CD4-positive, alpha-beta T cell (primary cell): ENCODE results near the gene FAM53B. TPM values are rescaled to one million over a fixed set of nuclear protein-coding genes. Genes with fewer than 3 reads are reported as not detected.

ENCODE experiments used
- ATAC-seq: fragments of 200-7000 bp; cut with Tn5 transposase; one replicate; pipeline ENCODE4 v1.10.0; 2022; ENCODE audit warnings: mild to moderate bottlenecking; ENCODE audit not compliant: poor library complexity
- CTCF ChIA-PET: fragments of 350-600 bp; sonication (Branson Sonifier 250); formaldehyde crosslinking; loops from one replicate; lab custom pipeline; 2021; ENCODE audit warnings: antibody characterized with exemption, inconsistent platforms; lab: Charles Lee
- POLR2A ChIA-PET: fragments of 350-600 bp; sonication (Branson Sonifier 250); formaldehyde crosslinking; loops from one replicate; lab custom pipeline; 2021; ENCODE audit warnings: antibody characterized with exemption, inconsistent platforms; lab: Charles Lee
- DNase-seq, 14 experiments: peaks; one replicate each; pipeline ENCODE4 v3.0.0-alpha.2; 2013 to 2020; ENCODE audit warnings: mixed read lengths in 2 of 14
- H3K27ac ChIP-seq, 2 donors: one replicate each; pipeline versions ENCODE4 v1.5.1 to v1.7.0; 2013; ENCODE audit warnings: low read length in 2 of 2, low read depth in 1 of 2, mild to moderate bottlenecking in 1 of 2
- H3K27me3 ChIP-seq, 2 experiments: 1 replicate in 1 of 2; 2 replicates in 1 of 2; pipeline versions ENCODE4 v1.6.1 to v1.7.0; 2013; ENCODE audit warnings: low read length in 2 of 2, control low read depth in 1 of 2, mild to moderate bottlenecking in 1 of 2, moderate library complexity in 1 of 2; ENCODE audit not compliant: insufficient read depth in 2 of 2, control insufficient read depth in 1 of 2
- H3K36me3 ChIP-seq: one replicate; pipeline ENCODE4 v1.6.1; 2013; ENCODE audit warnings: low read length, control low read depth; ENCODE audit not compliant: insufficient read depth
- H3K4me1 ChIP-seq: one replicate; pipeline ENCODE4 v1.6.1; 2013; ENCODE audit warnings: low read length, control low read depth; ENCODE audit not compliant: insufficient read depth
- H3K4me3 ChIP-seq: one replicate; pipeline ENCODE4 v1.5.1; 2013; ENCODE audit warnings: mild to moderate bottlenecking, low read length, moderate library complexity
- H3K9me3 ChIP-seq, 2 experiments: 1 replicate in 1 of 2; 2 replicates in 1 of 2; pipeline versions ENCODE4 v1.6.1 to v1.7.0; 2013; ENCODE audit warnings: low read length in 2 of 2, mild to moderate bottlenecking in 2 of 2, control low read depth in 1 of 2, moderate library complexity in 1 of 2; ENCODE audit not compliant: control insufficient read depth in 1 of 2, insufficient read depth in 1 of 2
- H3K27ac Mint-ChIP-seq: one replicate; pipeline ENCODE4 v1.8.0; 2020; ENCODE audit warnings: mixed read lengths
- H3K27me3 Mint-ChIP-seq: one replicate; pipeline ENCODE4 v1.8.0; 2021; ENCODE audit warnings: mixed read lengths
- H3K36me3 Mint-ChIP-seq: one replicate; pipeline ENCODE4 v1.8.0; 2021; ENCODE audit warnings: low read depth, mixed read lengths
- H3K4me1 Mint-ChIP-seq: one replicate; pipeline ENCODE4 v1.8.0; 2021; ENCODE audit warnings: low read depth, mixed read lengths
- H3K4me3 Mint-ChIP-seq: one replicate; pipeline ENCODE4 v1.8.0; 2020; ENCODE audit warnings: mild to moderate bottlenecking, mixed read lengths
- H3K9me3 Mint-ChIP-seq: one replicate; pipeline ENCODE4 v1.8.0; 2020; ENCODE audit warnings: mixed read lengths
- intact Hi-C, 2 experiments: fragments of 100-400 bp; cut with DNase I in 1 of 2; cut with micrococcal nuclease in 1 of 2; formaldehyde crosslinking; loops; one replicate each; pipeline versions ENCODE4 v1.15.1 to v1.9.0; 2023 to 2025; cut with DNase I, micrococcal nuclease
- total RNA-seq, 174 experiments: library from RNA in 2 of 174; stranded (reverse) in 2 of 174; gene quantifications; one replicate each; pipeline ENCODE4 v1.2.3 and lab custom pipeline; 2021 to 2026
- TF ChIP-seq, protein P1 (sequence below): fragments of 200-600 bp; IDR thresholded peaks from one replicate; pipeline ENCODE4 v1.8.0; 2022; ENCODE audit warnings: antibody characterized with exemption, mild to moderate bottlenecking

FAM53B gene
- total RNA-seq, 2 experiments from 2014 or later: 32.9 to 33.6 TPM

DNA sequence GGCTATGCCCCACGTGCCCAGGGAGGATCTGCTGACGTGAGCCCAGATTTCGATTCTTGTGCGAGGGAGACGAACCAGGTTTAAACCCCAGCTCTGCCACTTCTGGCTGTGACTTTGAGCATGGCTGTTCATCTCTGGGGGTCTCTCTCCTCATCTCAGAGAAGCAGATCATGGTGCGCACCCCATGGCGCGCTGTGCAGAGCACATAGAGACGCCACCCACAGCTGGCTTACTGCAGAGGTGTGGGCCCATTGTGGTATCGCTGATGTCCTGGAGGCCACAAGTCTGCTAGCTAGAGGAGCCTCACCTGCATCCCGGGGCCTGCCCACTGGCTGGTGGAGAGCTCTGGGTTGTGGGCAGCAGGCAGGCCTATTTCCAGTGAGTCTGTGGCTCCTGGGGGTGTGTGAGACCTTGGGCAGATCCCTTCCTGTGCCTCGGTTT is 142.0 kb downstream of the FAM53B start:
- Histone ChIP-seq H3K27ac (no peak overlapping the region), H3K4me1 (peaks cover 4% of the 10 kb centered on the region), H3K9me3 (peaks cover 0 to 5% of the 10 kb centered on the region in 2 experiments), H3K27me3 (no peaks in the 10 kb centered on the region), H3K36me3 (no peaks in the 10 kb centered on the region), H3K4me3 (no peak overlapping the region)
- ATAC-seq (no peak), DNase-seq (no peak)
- no peaks in the 10 kb centered on the region for H3K27me3 Mint-ChIP-seq
- no peak overlapping the region for H3K27ac Mint-ChIP-seq
- intact Hi-C loops: no loop called here
- no peaks in the 10 kb centered on the region for H3K4me1 Mint-ChIP-seq
- ChIA-PET CTCF (no interaction called here), POLR2A (no interaction called here)
- H3K9me3 Mint-ChIP-seq: no peaks in the 10 kb centered on the region
- no peak overlapping the region for H3K4me3 Mint-ChIP-seq
- TF ChIP-seq, protein P1, sequence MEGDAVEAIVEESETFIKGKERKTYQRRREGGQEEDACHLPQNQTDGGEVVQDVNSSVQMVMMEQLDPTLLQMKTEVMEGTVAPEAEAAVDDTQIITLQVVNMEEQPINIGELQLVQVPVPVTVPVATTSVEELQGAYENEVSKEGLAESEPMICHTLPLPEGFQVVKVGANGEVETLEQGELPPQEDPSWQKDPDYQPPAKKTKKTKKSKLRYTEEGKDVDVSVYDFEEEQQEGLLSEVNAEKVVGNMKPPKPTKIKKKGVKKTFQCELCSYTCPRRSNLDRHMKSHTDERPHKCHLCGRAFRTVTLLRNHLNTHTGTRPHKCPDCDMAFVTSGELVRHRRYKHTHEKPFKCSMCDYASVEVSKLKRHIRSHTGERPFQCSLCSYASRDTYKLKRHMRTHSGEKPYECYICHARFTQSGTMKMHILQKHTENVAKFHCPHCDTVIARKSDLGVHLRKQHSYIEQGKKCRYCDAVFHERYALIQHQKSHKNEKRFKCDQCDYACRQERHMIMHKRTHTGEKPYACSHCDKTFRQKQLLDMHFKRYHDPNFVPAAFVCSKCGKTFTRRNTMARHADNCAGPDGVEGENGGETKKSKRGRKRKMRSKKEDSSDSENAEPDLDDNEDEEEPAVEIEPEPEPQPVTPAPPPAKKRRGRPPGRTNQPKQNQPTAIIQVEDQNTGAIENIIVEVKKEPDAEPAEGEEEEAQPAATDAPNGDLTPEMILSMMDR: no peak
- no peaks in the 10 kb centered on the region for H3K36me3 Mint-ChIP-seq

DNA sequence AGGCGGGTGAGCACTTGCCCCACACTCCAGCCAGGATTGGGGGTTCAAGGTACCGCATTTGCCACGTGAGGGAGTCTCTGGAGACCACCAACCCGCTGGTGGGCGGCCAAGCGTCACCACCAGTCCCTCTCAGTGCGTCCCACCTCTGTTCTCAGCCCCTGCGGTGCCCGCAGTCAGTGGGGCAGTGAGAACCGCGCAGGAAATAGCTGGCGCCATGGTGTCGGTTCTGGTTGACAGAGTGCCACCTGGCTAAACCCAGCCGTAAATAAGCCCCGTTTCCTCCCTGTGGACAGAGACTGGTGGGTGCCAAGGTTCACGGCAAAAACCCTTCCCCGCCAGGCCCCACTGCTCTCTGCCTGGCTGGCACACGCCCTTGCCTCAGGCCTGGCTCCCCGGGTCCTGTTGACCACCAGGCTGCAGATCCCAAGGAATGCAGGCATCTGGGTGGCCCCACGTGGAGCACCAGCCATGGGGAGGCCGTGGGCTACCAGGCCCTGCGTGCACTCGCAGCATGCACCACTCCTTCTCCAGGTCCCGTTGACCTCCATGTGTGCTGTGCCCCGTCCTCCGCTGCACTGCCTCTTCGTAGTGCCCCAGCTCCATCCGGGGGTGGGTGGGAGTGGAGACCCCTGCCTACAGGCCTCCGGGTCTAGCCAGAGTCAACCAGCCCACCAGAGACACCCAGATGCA is 142.6 kb downstream of the FAM53B start:
- no peak overlapping the region for H3K27ac Mint-ChIP-seq
- TF ChIP-seq, protein P1: no peak
- Histone ChIP-seq H3K27me3 (no peaks in the 10 kb centered on the region), H3K4me1 (peaks cover 4% of the 10 kb centered on the region), H3K36me3 (no peaks in the 10 kb centered on the region), H3K9me3 (peaks cover 0 to 5% of the 10 kb centered on the region in 2 experiments), H3K4me3 (no peak overlapping the region), H3K27ac (no peak overlapping the region)
- POLR2A ChIA-PET: no interaction called here
- intact Hi-C loops: no loop called here
- ATAC-seq (no peak), DNase-seq (no peak)
- H3K36me3 Mint-ChIP-seq: no peaks in the 10 kb centered on the region
- H3K9me3 Mint-ChIP-seq: no peaks in the 10 kb centered on the region
- no peaks in the 10 kb centered on the region for H3K4me1 Mint-ChIP-seq
- CTCF ChIA-PET: no interaction called here
- no peaks in the 10 kb centered on the region for H3K27me3 Mint-ChIP-seq
- no peak overlapping the region for H3K4me3 Mint-ChIP-seq

DNA sequence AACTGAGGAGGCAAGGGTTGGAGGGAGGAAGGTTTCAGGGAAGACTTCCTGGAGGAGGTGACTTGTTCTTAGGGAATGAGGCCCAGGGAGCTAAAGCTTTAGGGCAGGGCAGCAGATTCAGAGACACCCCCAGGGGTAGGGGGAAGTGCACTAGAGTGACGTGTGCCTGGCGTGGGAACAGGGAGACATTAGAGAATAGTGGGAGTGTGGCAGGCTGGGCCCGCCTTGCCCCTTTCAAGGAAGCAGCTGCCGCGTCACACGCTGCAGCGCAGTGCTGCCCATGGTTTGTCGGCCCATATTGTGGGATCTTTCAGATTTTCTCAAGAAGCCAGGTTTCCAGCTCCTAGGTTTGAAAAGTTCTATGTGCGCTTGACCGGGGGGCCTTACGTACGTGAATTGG is 143.2 kb downstream of the FAM53B start:
- no peak for DNase-seq
- ATAC-seq: no peak
- peaks cover 4% of the 10 kb centered on the region for H3K4me1 ChIP-seq
- H3K9me3 ChIP-seq: peaks cover 0 to 5% of the 10 kb centered on the region in 2 experiments
- no peaks in the 10 kb centered on the region for H3K27me3 ChIP-seq
- H3K4me1 Mint-ChIP-seq: no peaks in the 10 kb centered on the region
- H3K27ac ChIP-seq: no peak overlapping the region
- H3K27ac Mint-ChIP-seq: no peak overlapping the region
- H3K36me3 Mint-ChIP-seq: no peaks in the 10 kb centered on the region
- CTCF ChIA-PET: no interaction called here
- no peaks in the 10 kb centered on the region for H3K36me3 ChIP-seq
- POLR2A ChIA-PET: no interaction called here
- TF ChIP-seq, protein P1: no peak
- H3K9me3 Mint-ChIP-seq: no peaks in the 10 kb centered on the region
- H3K4me3 Mint-ChIP-seq: no peak overlapping the region
- intact Hi-C loops: no loop called here
- no peaks in the 10 kb centered on the region for H3K27me3 Mint-ChIP-seq
- no peak overlapping the region for H3K4me3 ChIP-seq
